Subcutaneous abdominal adipose tissue (tissue), 5 donors: ENCODE data around the gene PRRX1.

ENCODE experiments used
- H3K27ac ChIP-seq: one replicate; pipeline ENCODE4 v1.7.0; 2013; ENCODE audit warnings: low read depth, mild to moderate bottlenecking, inconsistent platforms, low read length, moderate library complexity
- H3K27me3 ChIP-seq, 5 donors: one replicate each; pipeline ENCODE4 v1.7.0; 2013; ENCODE audit warnings: low read length in 5 of 5, inconsistent platforms in 1 of 5; ENCODE audit not compliant: control insufficient read depth in 5 of 5, insufficient read depth in 4 of 5
- H3K36me3 ChIP-seq, 5 donors: one replicate each; pipeline ENCODE4 v1.7.0; 2013; ENCODE audit warnings: low read length in 5 of 5; ENCODE audit not compliant: control insufficient read depth in 5 of 5, insufficient read depth in 5 of 5
- H3K4me1 ChIP-seq, 5 donors: one replicate each; pipeline ENCODE4 v1.7.0; 2013; ENCODE audit warnings: low read length in 5 of 5, mild to moderate bottlenecking in 3 of 5, moderate library complexity in 1 of 5; ENCODE audit not compliant: control insufficient read depth in 5 of 5, insufficient read depth in 5 of 5
- H3K4me3 ChIP-seq, 5 donors: one replicate each; pipeline ENCODE4 v1.7.0; 2013; ENCODE audit warnings: low read length in 5 of 5, low read depth in 1 of 5
- H3K9ac ChIP-seq, 5 donors: one replicate each; pipeline ENCODE4 v1.7.0; 2013; ENCODE audit warnings: low read length in 5 of 5, mild to moderate bottlenecking in 4 of 5, moderate library complexity in 3 of 5
- H3K9me3 ChIP-seq, 5 donors: one replicate each; pipeline ENCODE4 v1.7.0; 2013; ENCODE audit warnings: low read length in 5 of 5; ENCODE audit not compliant: control insufficient read depth in 5 of 5
- donor health status: healthy.
- donor health status: healthy.
- donor health status: healthy.
- donor health status: healthy.
- donor health status: healthy.

PRRX1 gene

GRCh38 chr1:170711682-170712081 is 47.8 kb downstream of the PRRX1 start:
- H3K27ac ChIP-seq: no peak overlapping the region
- no peaks in the 10 kb centered on the region for H3K9me3 ChIP-seq
- no peaks in the 10 kb centered on the region for H3K27me3 ChIP-seq
- no peaks in the 10 kb centered on the region for H3K36me3 ChIP-seq
- no peak overlapping the region for H3K4me3 ChIP-seq
- no peaks in the 10 kb centered on the region for H3K4me1 ChIP-seq
- H3K9ac ChIP-seq: no peak overlapping the region

- no peaks in the 10 kb centered on the region for H3K27me3 ChIP-seq
- H3K9me3 ChIP-seq: no peaks in the 10 kb centered on the region
- H3K4me3 ChIP-seq: no peak overlapping the region
- no peaks in the 10 kb centered on the region for H3K4me1 ChIP-seq
- no peaks in the 10 kb centered on the region for H3K36me3 ChIP-seq
- H3K9ac ChIP-seq: no peak overlapping the region
- no peak overlapping the region for H3K27ac ChIP-seq
These were observed 50.2 kb downstream of the PRRX1 start for GRCh38 chr1:170714163-170714562.

GRCh38 chr1:170714938-170715337 is 51.0 kb downstream of the PRRX1 start:
- Histone ChIP-seq H3K27me3 (no peaks in the 10 kb centered on the region), H3K27ac (no peak overlapping the region), H3K9ac (no peak overlapping the region), H3K4me1 (no peaks in the 10 kb centered on the region), H3K4me3 (no peak overlapping the region), H3K9me3 (no peaks in the 10 kb centered on the region), H3K36me3 (peaks cover 0 to 5% (median 3%) of the 10 kb centered on the region in 5 donors)

DNA sequence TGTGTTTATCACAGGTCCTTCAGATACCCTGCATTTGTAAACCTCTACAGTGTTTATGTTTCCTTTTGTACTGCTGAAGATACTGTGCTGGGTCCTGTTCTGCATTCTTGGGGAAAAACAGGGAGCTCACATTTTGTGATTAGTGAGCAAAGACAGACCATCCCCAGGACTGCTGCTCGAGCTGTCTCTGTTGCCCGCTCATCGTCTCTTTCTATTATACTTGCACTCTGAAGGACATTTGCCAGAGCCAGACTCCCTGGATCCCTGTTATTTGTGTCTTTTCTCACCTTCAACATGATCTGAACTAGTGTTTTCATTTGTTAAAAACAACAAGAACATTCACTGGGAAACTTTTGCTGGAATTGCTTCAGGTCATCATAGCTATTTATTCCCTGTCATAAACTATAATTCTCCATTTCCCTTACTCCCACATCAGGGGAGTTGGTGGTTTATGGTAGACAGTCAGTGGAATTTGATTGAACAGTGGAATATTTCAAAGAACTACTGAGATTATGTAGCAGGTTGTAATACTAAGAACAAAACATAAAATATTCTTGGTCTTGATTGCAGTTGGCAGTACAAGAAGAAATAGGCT is 53.0 kb downstream of the PRRX1 start:
- H3K27ac ChIP-seq: no peak overlapping the region

GRCh38 chr1:170720661-170721060 is 56.7 kb downstream of the PRRX1 start:
- no peaks in the 10 kb centered on the region for H3K4me1 ChIP-seq
- no peak overlapping the region for H3K27ac ChIP-seq
- peaks cover 0 to 21% (median 3%) of the 10 kb centered on the region in 5 donors for H3K36me3 ChIP-seq
- no peaks in the 10 kb centered on the region for H3K27me3 ChIP-seq
- no peak overlapping the region for H3K4me3 ChIP-seq
- peaks cover 0 to 2% (median 0%) of the 10 kb centered on the region in 5 donors for H3K9me3 ChIP-seq
- H3K9ac ChIP-seq: no peak overlapping the region

More for the DNA sequence above, 53.0 kb downstream of the PRRX1 start:
- Histone ChIP-seq H3K4me3 (no peak overlapping the region), H3K27me3 (no peaks in the 10 kb centered on the region), H3K9ac (no peak overlapping the region), H3K4me1 (no peaks in the 10 kb centered on the region), H3K9me3 (no peaks in the 10 kb centered on the region), H3K36me3 (peaks cover 0 to 19% (median 3%) of the 10 kb centered on the region in 5 donors)

DNA sequence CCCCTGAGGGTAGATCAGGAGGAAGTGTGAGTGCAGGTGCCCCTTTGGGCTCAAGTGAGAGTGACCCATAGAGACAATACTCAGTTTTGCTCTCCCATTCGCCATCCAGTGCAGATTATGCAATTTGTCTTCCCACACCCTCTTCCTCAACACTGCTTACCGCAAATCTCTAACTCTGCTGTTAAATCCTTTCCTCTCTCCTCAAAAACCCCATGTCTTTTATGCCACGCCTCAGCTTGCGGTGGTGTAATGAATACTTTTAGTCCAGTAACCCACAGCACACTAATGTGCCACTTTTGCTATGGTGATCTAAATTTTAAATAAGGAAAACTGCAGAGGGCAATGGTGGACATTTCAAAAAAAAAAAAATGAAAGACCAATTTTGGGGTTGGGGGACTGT is 57.7 kb downstream of the PRRX1 start:
- Histone ChIP-seq H3K9ac (no peak overlapping the region), H3K27ac (no peak overlapping the region), H3K4me1 (no peaks in the 10 kb centered on the region), H3K9me3 (peaks cover 0 to 2% (median 0%) of the 10 kb centered on the region in 5 donors), H3K36me3 (peaks cover 3 to 21% (median 9%) of the 10 kb centered on the region in 5 donors), H3K27me3 (peaks cover 0 to 5% (median 0%) of the 10 kb centered on the region in 5 donors), H3K4me3 (no peak overlapping the region)

DNA sequence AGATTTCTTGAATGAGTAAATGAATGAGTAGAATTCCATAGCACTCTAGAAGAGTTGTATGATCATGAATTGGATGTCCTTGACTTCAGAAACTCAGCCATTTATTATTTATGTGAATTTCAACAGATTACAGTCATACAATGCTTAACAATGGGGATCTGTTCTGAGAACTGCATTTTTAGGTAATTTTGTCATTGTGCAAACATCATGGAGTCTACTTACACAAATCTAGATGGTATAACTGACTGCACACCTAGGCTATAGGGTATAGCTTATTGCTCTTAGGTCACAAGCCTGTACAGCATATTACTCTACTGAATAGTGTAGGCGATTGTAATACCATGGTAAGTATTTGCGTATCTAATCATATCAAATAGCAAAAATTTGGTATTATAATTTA is 59.6 kb downstream of the PRRX1 start:
- H3K27ac ChIP-seq: no peak overlapping the region
- no peak overlapping the region for H3K9ac ChIP-seq
- H3K27me3 ChIP-seq: peaks cover 0 to 5% (median 0%) of the 10 kb centered on the region in 5 donors
- H3K36me3 ChIP-seq: peaks cover 3 to 21% (median 9%) of the 10 kb centered on the region in 5 donors
- H3K4me3 ChIP-seq: no peak overlapping the region
- H3K4me1 ChIP-seq: no peaks in the 10 kb centered on the region
- H3K9me3 ChIP-seq: peaks cover 0 to 2% (median 0%) of the 10 kb centered on the region in 5 donors

GRCh38 chr1:170725326-170725725 is 61.4 kb downstream of the PRRX1 start:
- Histone ChIP-seq H3K27me3 (peaks cover 0 to 8% (median 0%) of the 10 kb centered on the region in 5 donors), H3K36me3 (peaks cover 3 to 22% (median 6%) of the 10 kb centered on the region in 5 donors), H3K27ac (no peak overlapping the region), H3K4me3 (no peak overlapping the region), H3K4me1 (peaks cover 0 to 3% (median 0%) of the 10 kb centered on the region in 5 donors), H3K9ac (no peak overlapping the region), H3K9me3 (peaks cover 0 to 2% (median 0%) of the 10 kb centered on the region in 5 donors)

DNA sequence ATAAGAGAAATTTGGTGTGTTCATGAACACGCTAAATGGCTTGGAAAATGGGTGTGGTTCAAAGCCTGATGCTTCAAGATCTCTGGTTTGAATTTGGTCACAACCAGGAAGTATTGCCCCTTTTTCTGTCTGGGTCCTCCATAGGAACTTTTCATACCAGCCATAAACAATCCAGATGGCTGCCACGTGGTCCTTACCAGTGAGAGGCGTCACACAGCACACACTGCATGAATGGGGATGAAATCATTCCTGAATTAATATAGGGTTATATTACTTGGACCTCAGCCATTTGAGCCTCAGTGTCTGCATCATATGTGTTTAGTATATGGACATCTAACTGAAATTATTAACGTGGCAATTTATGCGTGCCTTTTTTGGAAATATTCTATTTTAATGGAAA is 64.0 kb downstream of the PRRX1 start:
- peaks cover 0 to 8% (median 0%) of the 10 kb centered on the region in 5 donors for H3K27me3 ChIP-seq
- H3K9me3 ChIP-seq: peaks cover 0 to 2% (median 0%) of the 10 kb centered on the region in 5 donors
- H3K4me1 ChIP-seq: peaks cover 0 to 3% (median 0%) of the 10 kb centered on the region in 5 donors
- no peak overlapping the region for H3K27ac ChIP-seq
- no peak overlapping the region for H3K9ac ChIP-seq
- no peak overlapping the region for H3K4me3 ChIP-seq
- H3K36me3 ChIP-seq: peaks cover 0 to 13% (median 6%) of the 10 kb centered on the region in 5 donors

DNA sequence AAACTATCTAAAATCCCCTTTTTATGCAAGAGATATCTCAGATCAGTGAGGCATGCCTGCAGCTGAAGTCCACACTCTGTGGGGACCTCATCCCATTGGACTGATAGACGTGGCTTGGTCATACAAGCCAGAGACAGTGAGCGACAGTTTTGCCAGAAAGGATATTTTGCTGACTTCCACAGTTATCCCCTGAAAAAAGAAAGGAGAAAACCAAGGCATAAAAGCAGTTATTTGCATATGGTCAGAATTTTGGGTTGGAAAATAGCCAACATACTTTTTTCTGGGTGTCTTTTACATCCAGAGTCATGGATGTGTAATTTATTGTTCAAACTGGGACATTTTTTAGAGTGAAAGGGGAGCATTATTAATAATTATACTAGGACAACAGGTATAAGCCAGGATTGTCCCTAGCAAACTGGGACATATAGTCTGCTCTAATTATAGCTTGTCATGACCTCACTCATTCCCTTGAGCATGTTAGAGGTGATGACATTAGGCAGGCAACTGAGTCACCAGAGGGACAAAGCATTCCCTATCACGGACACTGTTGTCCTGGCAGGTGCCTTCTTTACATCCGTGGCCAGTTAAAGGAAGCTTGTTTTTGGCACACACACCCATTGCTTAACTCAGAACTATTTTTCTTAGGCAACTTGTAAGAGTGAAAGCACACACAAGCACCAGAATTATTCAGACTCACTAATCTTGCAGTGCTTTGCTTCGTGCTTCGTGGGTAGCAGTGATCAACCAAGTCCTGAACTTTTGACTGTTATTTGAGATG is 65.5 kb downstream of the PRRX1 start:
- Histone ChIP-seq H3K4me1 (peaks cover 0 to 3% (median 0%) of the 10 kb centered on the region in 5 donors), H3K36me3 (peaks cover 0 to 13% (median 6%) of the 10 kb centered on the region in 5 donors), H3K27ac (peak overlapping the region; percentile 18), H3K9me3 (peaks cover 0 to under 1% (median 0%) of the 10 kb centered on the region in 5 donors), H3K9ac (no peak overlapping the region), H3K27me3 (peaks cover 0 to 8% (median 0%) of the 10 kb centered on the region in 5 donors), H3K4me3 (no peak overlapping the region)
